ENCODE data around the gene NMT2. TPM values are rescaled to one million over a fixed set of nuclear protein-coding genes. Genes with fewer than 3 reads are reported as not detected.

NMT2 gene
- total and polyA plus RNA-seq, 2 donors (not counting 1 experiment from before 2014, with no cell fraction given) = 16.6 to 21.0 TPM

DNA sequence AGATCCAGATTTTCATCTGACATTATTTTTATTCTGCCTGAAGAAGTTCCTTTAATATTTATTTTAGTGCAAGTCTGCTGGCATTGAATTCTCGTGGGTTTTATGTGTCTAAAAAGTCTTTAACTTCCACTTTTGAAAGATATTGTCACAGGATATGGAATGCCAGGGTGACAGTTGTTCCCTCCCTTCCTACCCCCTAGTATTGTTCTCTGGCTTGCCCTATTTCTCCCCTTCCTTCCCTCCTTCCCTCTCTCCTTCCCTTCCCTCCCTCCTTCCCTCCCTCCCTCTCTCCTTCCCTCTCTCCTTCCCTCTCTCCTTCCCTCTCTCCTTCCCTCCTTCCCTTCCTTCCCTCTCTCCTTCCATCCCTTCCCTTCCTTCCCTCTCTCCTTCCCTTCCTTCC, 109.8 kb downstream of the NMT2 start:
- no peak overlapping the region for H3K4me3 ChIP-seq (replicated peaks in 1 of 4; ENCODE audit: control extremely low read depth in 1 of 4, insufficient read depth in 1 of 4, low read depth in 3 of 4, low read length in 4 of 4)
- no peaks in the 10 kb centered on the region for H3K79me2 ChIP-seq (ENCODE audit: control insufficient read depth, insufficient read depth, low read length)
- H3K36me3 ChIP-seq (ENCODE audit: control insufficient read depth, insufficient read depth, low read length) = no peaks in the 10 kb centered on the region
- no peaks in the 10 kb centered on the region for H3K4me1 ChIP-seq (ENCODE audit: control insufficient read depth, extremely low read depth, insufficient read depth, low read length)
- H3K9me3 ChIP-seq (ENCODE audit: control insufficient read depth, insufficient read depth, low read depth, low read length) = no peaks in the 10 kb centered on the region
- no peak overlapping the region for H3K4me2 ChIP-seq (ENCODE audit: extremely low read depth, insufficient read depth, low read length)
- no peak overlapping the region for H3K9ac ChIP-seq (ENCODE audit: insufficient read depth, low read length)
- TF ChIP-seq, protein P1, sequence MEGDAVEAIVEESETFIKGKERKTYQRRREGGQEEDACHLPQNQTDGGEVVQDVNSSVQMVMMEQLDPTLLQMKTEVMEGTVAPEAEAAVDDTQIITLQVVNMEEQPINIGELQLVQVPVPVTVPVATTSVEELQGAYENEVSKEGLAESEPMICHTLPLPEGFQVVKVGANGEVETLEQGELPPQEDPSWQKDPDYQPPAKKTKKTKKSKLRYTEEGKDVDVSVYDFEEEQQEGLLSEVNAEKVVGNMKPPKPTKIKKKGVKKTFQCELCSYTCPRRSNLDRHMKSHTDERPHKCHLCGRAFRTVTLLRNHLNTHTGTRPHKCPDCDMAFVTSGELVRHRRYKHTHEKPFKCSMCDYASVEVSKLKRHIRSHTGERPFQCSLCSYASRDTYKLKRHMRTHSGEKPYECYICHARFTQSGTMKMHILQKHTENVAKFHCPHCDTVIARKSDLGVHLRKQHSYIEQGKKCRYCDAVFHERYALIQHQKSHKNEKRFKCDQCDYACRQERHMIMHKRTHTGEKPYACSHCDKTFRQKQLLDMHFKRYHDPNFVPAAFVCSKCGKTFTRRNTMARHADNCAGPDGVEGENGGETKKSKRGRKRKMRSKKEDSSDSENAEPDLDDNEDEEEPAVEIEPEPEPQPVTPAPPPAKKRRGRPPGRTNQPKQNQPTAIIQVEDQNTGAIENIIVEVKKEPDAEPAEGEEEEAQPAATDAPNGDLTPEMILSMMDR (conservative IDR thresholded peaks at IDR 0.05 in 1 of 2, IDR thresholded peaks at IDR 0.05 in 1 of 2; ENCODE audit: low read depth in 1 of 2, low read length in 2 of 2) = no peak
- no peak for TF ChIP-seq EZH2 (IDR thresholded peaks at IDR 0.05; ENCODE audit: low read length, missing control alignments)
- H3K27ac ChIP-seq (ENCODE audit: insufficient read depth, low read length) = no peak overlapping the region
- H2AFZ ChIP-seq (ENCODE audit: low read length) = no peak overlapping the region
- no peaks in the 10 kb centered on the region for H4K20me1 ChIP-seq (ENCODE audit: control insufficient read depth, extremely low read depth, insufficient read depth, low read length)
- DNase-seq (ENCODE audit: low read depth in 2 of 2) = no peak
- H3K27me3 ChIP-seq (ENCODE audit: control insufficient read depth, insufficient read depth, low read length) = no peaks in the 10 kb centered on the region

Other genes starting within 250 kb of the NMT2 start
- gene DCLRE1C, start 214.6 kb downstream of the NMT2 start, total RNA-seq = 9.5 and 13.4 TPM in 2 replicates
- 7.6 and 8.9 TPM in 2 replicates for gene DCLRE1C, start 214.6 kb downstream of the NMT2 start, polyA plus RNA-seq
- gene MEIG1, start 209.3 kb downstream of the NMT2 start, total RNA-seq = 0.26 and 0.33 TPM in 2 replicates
- gene MEIG1, start 209.3 kb downstream of the NMT2 start, polyA plus RNA-seq = 0.18 TPM in 1 of 2 replicates, not detected in the other
- gene OLAH, start 124.8 kb downstream of the NMT2 start, total RNA-seq = not detected in 2 replicates
- gene OLAH, start 124.8 kb downstream of the NMT2 start, polyA plus RNA-seq = 0.08 TPM in 1 of 2 replicates, not detected in the other
- under 0.01 and 4.1 TPM in 2 replicates for gene ACBD7, start 79.9 kb downstream of the NMT2 start, total RNA-seq
- gene ACBD7, start 79.9 kb downstream of the NMT2 start, polyA plus RNA-seq = 0.42 and 1.3 TPM in 2 replicates
- 14.6 and 15.4 TPM in 2 replicates for gene RPP38, start 71.3 kb downstream of the NMT2 start, total RNA-seq
- 24.7 and 26.4 TPM in 2 replicates for gene RPP38, start 71.3 kb downstream of the NMT2 start, polyA plus RNA-seq
- 6.2 and 8.8 TPM in 2 replicates for gene FAM171A1, start 202.6 kb upstream of the NMT2 start, total RNA-seq
- 10.3 and 24.9 TPM in 2 replicates for gene FAM171A1, start 202.6 kb upstream of the NMT2 start, polyA plus RNA-seq

Measured in fibroblast of lung (primary cell).